ENCODE results near the gene NEAT1. TPM values are rescaled to one million over a fixed set of nuclear protein-coding genes. Genes with fewer than 3 reads are reported as not detected.
A peak's percentile ranks its signal among the peaks of the same experiment; 100 is the strongest.

The NEAT1 gene
- total RNA-seq, 1 experiment from 2014 or later: 74.7 TPM

DNA sequence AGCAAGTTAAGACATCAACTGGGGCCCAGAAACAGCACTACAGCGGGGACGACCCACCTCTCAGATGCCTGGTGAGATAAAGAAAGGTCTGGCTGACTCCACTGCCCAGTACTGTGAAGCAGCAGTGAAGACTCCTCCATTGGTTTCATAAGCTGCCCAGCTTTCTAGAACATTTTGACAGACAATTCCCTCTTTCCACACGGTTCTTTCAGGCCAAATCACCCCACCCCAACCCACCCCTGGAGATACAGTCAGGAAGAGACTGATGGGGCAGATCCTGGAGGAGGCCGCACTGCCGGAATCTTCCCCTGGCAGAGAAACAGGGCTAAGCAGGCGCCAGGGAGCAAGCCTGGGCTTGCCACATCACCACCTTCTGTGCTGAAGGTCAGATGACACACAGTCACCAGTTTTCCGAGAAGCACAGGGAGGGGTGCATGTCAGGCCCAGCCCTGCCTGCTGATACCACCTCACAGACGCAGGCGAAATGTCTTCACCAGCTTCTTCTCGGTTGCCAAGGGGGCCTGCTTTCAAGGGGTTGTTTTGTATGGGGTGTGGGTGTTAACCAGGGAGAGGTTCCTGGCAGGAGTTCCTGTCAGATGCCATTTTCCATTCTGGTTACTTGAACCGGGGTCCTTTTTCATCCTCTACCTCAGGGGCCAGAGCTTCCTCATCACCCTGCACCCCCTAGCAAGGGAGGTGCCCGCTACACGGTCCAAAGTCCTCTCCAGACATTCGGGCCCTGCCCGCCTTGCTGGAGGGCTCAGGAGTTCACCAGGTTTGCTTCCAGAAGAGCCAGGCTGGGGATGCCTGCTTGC lies 1.4 kb upstream of the NEAT1 start:
- no peaks in the 10 kb centered on the region for H3K36me3 ChIP-seq (ENCODE audit: insufficient read depth, low read length)
- no peak overlapping the region for H2AFZ ChIP-seq (ENCODE audit: low read length)
- peak overlapping the region; percentile 97 for H3K27ac ChIP-seq (ENCODE audit: low read length)
- H3K9me2 ChIP-seq (replicated peaks; ENCODE audit: insufficient read depth, low read length): no peaks in the 10 kb centered on the region
- peaks cover 90% of the 10 kb centered on the region for H3K4me1 ChIP-seq (ENCODE audit: low read length)
- DNase-seq: peak; percentile 87
- no peaks in the 10 kb centered on the region for H3K27me3 ChIP-seq (ENCODE audit: low read length)
- H3K9ac ChIP-seq (ENCODE audit: low read length): peak overlapping the region; percentile 96
- H4K20me1 ChIP-seq (ENCODE audit: insufficient read depth, low read depth, low read length): peaks cover 28% of the 10 kb centered on the region
- H3K79me2 ChIP-seq (ENCODE audit: low read length): peaks cover 37% of the 10 kb centered on the region
- H3K9me3 ChIP-seq (ENCODE audit: low read length): no peaks in the 10 kb centered on the region
- H3K4me2 ChIP-seq (ENCODE audit: low read depth, low read length, poor library complexity, severe bottlenecking): peak overlapping the region; percentile 78
- H3K4me3 ChIP-seq (ENCODE audit: low read length): peak overlapping the region; percentile 84

DNA sequence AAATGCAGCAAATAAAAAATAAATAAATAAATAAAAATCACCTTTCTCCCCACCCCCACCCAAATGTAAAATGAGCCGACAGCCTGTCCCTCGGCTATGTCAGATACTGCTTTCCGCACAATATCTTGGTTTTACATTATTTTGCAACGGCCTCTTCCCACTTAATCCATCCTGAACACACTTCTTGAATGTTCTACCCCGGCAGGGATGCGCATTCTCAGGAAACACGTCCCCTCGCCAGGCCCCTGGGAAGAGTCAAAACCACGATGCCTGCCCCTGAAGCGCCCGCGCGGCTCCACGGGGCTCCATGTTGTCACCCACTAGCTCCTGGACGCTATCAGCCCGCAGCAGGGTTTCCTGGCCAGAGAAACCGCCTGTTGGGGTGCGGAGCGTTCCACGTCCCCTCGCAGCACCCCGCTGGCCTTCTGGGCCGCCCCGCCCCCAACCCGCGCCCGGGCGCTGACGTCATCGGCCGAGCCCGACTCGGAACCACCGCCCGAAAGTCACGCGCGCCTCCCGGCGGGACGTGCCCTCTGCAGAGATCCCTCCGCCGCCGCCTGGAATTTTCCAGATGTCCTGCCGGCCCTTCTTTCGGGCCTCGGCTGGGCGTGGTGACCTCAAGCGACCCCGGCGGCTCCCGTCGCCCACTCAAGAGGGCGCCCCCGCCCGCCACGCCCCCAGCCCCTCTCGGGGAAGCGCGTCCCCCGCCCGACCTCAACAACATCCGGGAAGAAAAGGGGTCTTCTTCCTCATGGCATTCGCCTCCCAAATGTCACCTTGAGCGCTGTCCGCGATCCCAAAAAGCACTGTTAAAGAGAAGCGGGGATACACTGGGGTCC lies 585 bp upstream of the NEAT1 start:
- Histone ChIP-seq H3K9me3 (ENCODE audit: low read length) (no peaks in the 10 kb centered on the region), H3K9me2 (replicated peaks; ENCODE audit: insufficient read depth, low read length) (no peaks in the 10 kb centered on the region), H3K4me3 (ENCODE audit: low read length) (peak overlapping the region; percentile 84), H3K4me1 (ENCODE audit: low read length) (peaks cover 91% of the 10 kb centered on the region), H3K36me3 (ENCODE audit: insufficient read depth, low read length) (no peaks in the 10 kb centered on the region), H3K79me2 (ENCODE audit: low read length) (peaks cover 40% of the 10 kb centered on the region), H4K20me1 (ENCODE audit: insufficient read depth, low read depth, low read length) (peaks cover 28% of the 10 kb centered on the region), H3K9ac (ENCODE audit: low read length) (peak overlapping the region; percentile 96), H2AFZ (ENCODE audit: low read length) (peak overlapping the region; percentile 61), H3K4me2 (ENCODE audit: low read depth, low read length, poor library complexity, severe bottlenecking) (peak overlapping the region; percentile 78), H3K27me3 (ENCODE audit: low read length) (no peaks in the 10 kb centered on the region), H3K27ac (ENCODE audit: low read length) (peak overlapping the region; percentile 97)
- DNase-seq: peak; percentile 98

DNA sequence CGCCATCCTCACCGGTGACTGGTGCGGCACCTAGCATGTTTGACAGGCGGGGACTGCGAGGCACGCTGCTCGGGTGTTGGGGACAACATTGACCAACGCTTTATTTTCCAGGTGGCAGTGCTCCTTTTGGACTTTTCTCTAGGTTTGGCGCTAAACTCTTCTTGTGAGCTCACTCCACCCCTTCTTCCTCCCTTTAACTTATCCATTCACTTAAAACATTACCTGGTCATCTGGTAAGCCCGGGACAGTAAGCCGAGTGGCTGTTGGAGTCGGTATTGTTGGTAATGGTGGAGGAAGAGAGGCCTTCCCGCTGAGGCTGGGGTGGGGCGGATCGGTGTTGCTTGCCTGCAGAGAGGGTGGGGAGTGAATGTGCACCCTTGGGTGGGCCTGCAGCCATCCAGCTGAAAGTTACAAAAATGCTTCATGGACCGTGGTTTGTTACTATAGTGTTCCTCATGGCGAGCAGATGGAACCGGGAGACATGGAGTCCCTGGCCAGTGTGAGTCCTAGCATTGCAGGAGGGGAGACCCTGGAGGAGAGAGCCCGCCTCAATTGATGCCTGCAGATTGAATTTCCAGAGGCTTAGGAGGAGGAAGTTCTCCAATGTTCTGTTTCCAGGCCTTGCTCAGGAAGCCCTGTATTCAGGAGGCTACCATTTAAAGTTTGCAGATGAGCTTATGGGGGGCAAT lies 1.1 kb downstream of the NEAT1 start:
- Histone ChIP-seq H2AFZ (ENCODE audit: low read length) (no peak overlapping the region), H3K4me1 (ENCODE audit: low read length) (peaks cover 91% of the 10 kb centered on the region), H3K36me3 (ENCODE audit: insufficient read depth, low read length) (no peaks in the 10 kb centered on the region), H3K9ac (ENCODE audit: low read length) (peak overlapping the region; percentile 96), H3K79me2 (ENCODE audit: low read length) (peaks cover 43% of the 10 kb centered on the region), H3K9me3 (ENCODE audit: low read length) (no peaks in the 10 kb centered on the region), H3K9me2 (replicated peaks; ENCODE audit: insufficient read depth, low read length) (no peaks in the 10 kb centered on the region), H4K20me1 (ENCODE audit: insufficient read depth, low read depth, low read length) (peaks cover 28% of the 10 kb centered on the region), H3K27ac (ENCODE audit: low read length) (peak overlapping the region; percentile 97), H3K27me3 (ENCODE audit: low read length) (no peaks in the 10 kb centered on the region), H3K4me3 (ENCODE audit: low read length) (peak overlapping the region; percentile 84), H3K4me2 (ENCODE audit: low read depth, low read length, poor library complexity, severe bottlenecking) (peak overlapping the region; percentile 78)
- DNase-seq: peak; percentile 69

DNA sequence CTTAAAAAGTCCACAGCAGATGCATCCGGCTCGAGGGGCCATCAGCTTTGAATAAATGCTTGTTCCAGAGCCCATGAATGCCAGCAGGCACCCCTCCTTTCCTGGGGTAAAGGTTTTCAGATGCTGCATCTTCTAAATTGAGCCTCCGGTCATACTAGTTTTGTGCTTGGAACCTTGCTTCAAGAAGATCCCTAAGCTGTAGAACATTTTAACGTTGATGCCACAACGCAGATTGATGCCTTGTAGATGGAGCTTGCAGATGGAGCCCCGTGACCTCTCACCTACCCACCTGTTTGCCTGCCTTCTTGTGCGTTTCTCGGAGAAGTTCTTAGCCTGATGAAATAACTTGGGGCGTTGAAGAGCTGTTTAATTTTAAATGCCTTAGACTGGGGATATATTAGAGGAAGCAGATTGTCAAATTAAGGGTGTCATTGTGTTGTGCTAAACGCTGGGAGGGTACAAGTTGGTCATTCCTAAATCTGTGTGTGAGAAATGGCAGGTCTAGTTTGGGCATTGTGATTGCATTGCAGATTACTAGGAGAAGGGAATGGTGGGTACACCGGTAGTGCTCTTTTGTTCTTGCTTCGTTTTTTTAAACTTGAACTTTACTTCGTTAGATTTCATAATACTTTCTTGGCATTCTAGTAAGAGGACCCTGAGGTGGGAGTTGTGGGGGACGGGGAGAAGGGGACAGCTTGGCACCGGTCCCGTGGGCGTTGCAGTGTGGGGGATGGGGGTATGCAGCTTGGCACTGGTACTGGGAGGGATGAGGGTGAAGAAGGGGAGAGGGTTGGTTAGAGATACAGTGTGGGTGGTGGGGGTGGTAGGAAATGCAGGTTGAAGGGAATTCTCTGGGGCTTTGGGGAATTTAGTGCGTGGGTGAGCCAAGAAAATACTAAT lies 1.9 kb downstream of the NEAT1 start:
- Histone ChIP-seq H3K4me2 (ENCODE audit: low read depth, low read length, poor library complexity, severe bottlenecking) (peak overlapping the region; percentile 78), H4K20me1 (ENCODE audit: insufficient read depth, low read depth, low read length) (peaks cover 28% of the 10 kb centered on the region), H3K9me2 (replicated peaks; ENCODE audit: insufficient read depth, low read length) (no peaks in the 10 kb centered on the region), H3K27me3 (ENCODE audit: low read length) (no peaks in the 10 kb centered on the region), H3K9me3 (ENCODE audit: low read length) (no peaks in the 10 kb centered on the region), H3K36me3 (ENCODE audit: insufficient read depth, low read length) (no peaks in the 10 kb centered on the region), H2AFZ (ENCODE audit: low read length) (no peak overlapping the region), H3K27ac (ENCODE audit: low read length) (peak overlapping the region; percentile 97), H3K4me1 (ENCODE audit: low read length) (peaks cover 91% of the 10 kb centered on the region), H3K9ac (ENCODE audit: low read length) (peak overlapping the region; percentile 96), H3K79me2 (ENCODE audit: low read length) (peaks cover 43% of the 10 kb centered on the region), H3K4me3 (ENCODE audit: low read length) (peak overlapping the region; percentile 84)
- peak; percentile 78 for DNase-seq

DNA sequence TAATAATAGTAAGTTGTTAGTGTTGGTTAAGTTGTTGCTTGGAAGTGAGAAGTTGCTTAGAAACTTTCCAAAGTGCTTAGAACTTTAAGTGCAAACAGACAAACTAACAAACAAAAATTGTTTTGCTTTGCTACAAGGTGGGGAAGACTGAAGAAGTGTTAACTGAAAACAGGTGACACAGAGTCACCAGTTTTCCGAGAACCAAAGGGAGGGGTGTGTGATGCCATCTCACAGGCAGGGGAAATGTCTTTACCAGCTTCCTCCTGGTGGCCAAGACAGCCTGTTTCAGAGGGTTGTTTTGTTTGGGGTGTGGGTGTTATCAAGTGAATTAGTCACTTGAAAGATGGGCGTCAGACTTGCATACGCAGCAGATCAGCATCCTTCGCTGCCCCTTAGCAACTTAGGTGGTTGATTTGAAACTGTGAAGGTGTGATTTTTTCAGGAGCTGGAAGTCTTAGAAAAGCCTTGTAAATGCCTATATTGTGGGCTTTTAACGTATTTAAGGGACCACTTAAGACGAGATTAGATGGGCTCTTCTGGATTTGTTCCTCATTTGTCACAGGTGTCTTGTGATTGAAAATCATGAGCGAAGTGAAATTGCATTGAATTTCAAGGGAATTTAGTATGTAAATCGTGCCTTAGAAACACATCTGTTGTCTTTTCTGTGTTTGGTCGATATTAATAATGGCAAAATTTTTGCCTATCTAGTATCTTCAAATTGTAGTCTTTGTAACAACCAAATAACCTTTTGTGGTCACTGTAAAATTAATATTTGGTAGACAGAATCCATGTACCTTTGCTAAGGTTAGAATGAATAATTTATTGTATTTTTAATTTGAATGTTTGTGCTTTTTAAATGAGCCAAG lies 2.7 kb downstream of the NEAT1 start:
- Histone ChIP-seq H3K36me3 (ENCODE audit: insufficient read depth, low read length) (no peaks in the 10 kb centered on the region), H3K4me2 (ENCODE audit: low read depth, low read length, poor library complexity, severe bottlenecking) (peak overlapping the region; percentile 78), H3K4me3 (ENCODE audit: low read length) (peak overlapping the region; percentile 84), H3K9me2 (replicated peaks; ENCODE audit: insufficient read depth, low read length) (no peaks in the 10 kb centered on the region), H3K4me1 (ENCODE audit: low read length) (peaks cover 91% of the 10 kb centered on the region), H3K27me3 (ENCODE audit: low read length) (no peaks in the 10 kb centered on the region), H2AFZ (ENCODE audit: low read length) (no peak overlapping the region), H3K9me3 (ENCODE audit: low read length) (no peaks in the 10 kb centered on the region), H3K9ac (ENCODE audit: low read length) (peak overlapping the region; percentile 96), H4K20me1 (ENCODE audit: insufficient read depth, low read depth, low read length) (peaks cover 28% of the 10 kb centered on the region), H3K27ac (ENCODE audit: low read length) (peak overlapping the region; percentile 97), H3K79me2 (ENCODE audit: low read length) (peaks cover 43% of the 10 kb centered on the region)
- DNase-seq: peak; percentile 88

DNA sequence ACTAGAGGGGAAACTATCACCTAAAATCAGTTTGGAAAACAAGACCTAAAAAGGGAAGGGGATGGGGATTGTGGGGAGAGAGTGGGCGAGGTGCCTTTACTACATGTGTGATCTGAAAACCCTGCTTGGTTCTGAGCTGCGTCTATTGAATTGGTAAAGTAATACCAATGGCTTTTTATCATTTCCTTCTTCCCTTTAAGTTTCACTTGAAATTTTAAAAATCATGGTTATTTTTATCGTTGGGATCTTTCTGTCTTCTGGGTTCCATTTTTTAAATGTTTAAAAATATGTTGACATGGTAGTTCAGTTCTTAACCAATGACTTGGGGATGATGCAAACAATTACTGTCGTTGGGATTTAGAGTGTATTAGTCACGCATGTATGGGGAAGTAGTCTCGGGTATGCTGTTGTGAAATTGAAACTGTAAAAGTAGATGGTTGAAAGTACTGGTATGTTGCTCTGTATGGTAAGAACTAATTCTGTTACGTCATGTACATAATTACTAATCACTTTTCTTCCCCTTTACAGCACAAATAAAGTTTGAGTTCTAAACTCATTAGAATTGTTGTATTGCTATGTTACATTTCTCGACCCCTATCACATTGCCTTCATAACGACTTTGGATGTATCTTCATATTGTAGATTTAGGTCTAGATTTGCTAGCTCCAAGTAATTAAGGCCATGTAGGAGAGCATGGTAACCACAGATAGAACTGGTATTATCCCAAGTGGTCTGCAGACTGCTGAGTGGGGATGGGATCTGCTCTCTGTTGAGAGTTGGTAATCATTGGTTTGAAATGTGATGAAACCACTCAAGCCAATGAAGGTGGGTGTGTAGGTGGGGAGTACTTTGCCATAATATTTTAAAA lies 3.6 kb downstream of the NEAT1 start:
- H3K9me3 ChIP-seq (ENCODE audit: low read length): no peaks in the 10 kb centered on the region
- H3K79me2 ChIP-seq (ENCODE audit: low read length): peaks cover 43% of the 10 kb centered on the region
- peak overlapping the region; percentile 97 for H3K27ac ChIP-seq (ENCODE audit: low read length)
- H2AFZ ChIP-seq (ENCODE audit: low read length): no peak overlapping the region
- peak overlapping the region; percentile 96 for H3K9ac ChIP-seq (ENCODE audit: low read length)
- H4K20me1 ChIP-seq (ENCODE audit: insufficient read depth, low read depth, low read length): peaks cover 28% of the 10 kb centered on the region
- peak overlapping the region; percentile 84 for H3K4me3 ChIP-seq (ENCODE audit: low read length)
- H3K9me2 ChIP-seq (replicated peaks; ENCODE audit: insufficient read depth, low read length): no peaks in the 10 kb centered on the region
- no peaks in the 10 kb centered on the region for H3K36me3 ChIP-seq (ENCODE audit: insufficient read depth, low read length)
- DNase-seq: peak; percentile 90
- peak overlapping the region; percentile 78 for H3K4me2 ChIP-seq (ENCODE audit: low read depth, low read length, poor library complexity, severe bottlenecking)
- peaks cover 91% of the 10 kb centered on the region for H3K4me1 ChIP-seq (ENCODE audit: low read length)
- no peaks in the 10 kb centered on the region for H3K27me3 ChIP-seq (ENCODE audit: low read length)
